ENCODE data around the gene MS4A15. TPM values are rescaled to one million over a fixed set of nuclear protein-coding genes. Genes with fewer than 3 reads are reported as not detected.

MS4A15 gene
- total and polyA plus RNA-seq, 9 of the 15 experiments (the other 6 are each of a cell fraction or from before 2014, with no cell fraction given), result not detected

DNA sequence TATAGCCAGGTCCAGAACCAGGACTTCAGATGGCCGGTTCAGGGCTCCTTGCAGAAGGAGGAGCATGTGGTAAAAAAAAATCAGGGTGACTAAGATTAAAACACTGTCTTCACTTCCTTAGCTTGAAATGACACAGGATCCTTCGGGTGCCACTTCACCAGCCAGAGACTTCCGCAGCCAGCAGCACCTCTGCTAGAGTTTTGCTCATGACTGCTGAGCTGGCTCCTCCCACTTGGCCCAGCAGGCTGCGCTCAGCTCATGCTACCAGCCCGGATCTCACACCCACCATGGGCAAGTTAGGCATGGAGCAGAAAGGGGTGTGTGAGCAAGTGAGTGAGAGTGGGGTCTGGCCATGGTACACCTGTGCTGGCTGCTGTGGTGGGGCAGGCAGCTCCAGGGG is 38.7 kb upstream of the MS4A15 start (continued):
- TF ChIP-seq, protein P1, sequence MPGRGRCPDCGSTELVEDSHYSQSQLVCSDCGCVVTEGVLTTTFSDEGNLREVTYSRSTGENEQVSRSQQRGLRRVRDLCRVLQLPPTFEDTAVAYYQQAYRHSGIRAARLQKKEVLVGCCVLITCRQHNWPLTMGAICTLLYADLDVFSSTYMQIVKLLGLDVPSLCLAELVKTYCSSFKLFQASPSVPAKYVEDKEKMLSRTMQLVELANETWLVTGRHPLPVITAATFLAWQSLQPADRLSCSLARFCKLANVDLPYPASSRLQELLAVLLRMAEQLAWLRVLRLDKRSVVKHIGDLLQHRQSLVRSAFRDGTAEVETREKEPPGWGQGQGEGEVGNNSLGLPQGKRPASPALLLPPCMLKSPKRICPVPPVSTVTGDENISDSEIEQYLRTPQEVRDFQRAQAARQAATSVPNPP (IDR thresholded peaks at IDR 0.05; ENCODE audit: borderline replicate concordance, insufficient read depth, insufficient read length), result no peak
- no peak for TF ChIP-seq ZNF766 (CRISPR knock-in tag; conservative IDR thresholded peaks at IDR 0.05)
- TF ChIP-seq GTF2B (IDR thresholded peaks at IDR 0.05; ENCODE audit: extremely low read depth, insufficient read length), result no peak
- TF ChIP-seq HDAC1 (IDR thresholded peaks at IDR 0.05), result no peak
- TF ChIP-seq, protein P2, sequence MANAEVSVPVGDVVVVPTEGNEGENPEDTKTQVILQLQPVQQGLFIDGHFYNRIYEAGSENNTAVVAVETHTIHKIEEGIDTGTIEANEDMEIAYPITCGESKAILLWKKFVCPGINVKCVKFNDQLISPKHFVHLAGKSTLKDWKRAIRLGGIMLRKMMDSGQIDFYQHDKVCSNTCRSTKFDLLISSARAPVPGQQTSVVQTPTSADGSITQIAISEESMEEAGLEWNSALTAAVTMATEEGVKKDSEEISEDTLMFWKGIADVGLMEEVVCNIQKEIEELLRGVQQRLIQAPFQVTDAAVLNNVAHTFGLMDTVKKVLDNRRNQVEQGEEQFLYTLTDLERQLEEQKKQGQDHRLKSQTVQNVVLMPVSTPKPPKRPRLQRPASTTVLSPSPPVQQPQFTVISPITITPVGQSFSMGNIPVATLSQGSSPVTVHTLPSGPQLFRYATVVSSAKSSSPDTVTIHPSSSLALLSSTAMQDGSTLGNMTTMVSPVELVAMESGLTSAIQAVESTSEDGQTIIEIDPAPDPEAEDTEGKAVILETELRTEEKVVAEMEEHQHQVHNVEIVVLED (CRISPR knock-in tag; IDR thresholded peaks at IDR 0.05), result no peak
- TF ChIP-seq SNIP1 (IDR thresholded peaks at IDR 0.05; ENCODE audit: low read depth), result no peak
- no peak for TF ChIP-seq CAMTA2 (CRISPR knock-in tag; conservative IDR thresholded peaks at IDR 0.05)
- no peak for TF ChIP-seq KAT8 (IDR thresholded peaks at IDR 0.05; ENCODE audit: low read depth)
- no peak for TF ChIP-seq RBM34 (IDR thresholded peaks at IDR 0.05; ENCODE audit: borderline replicate concordance, insufficient read depth, low read length)
- no peak for TF ChIP-seq ILK (tag; IDR thresholded peaks at IDR 0.05; ENCODE audit: borderline replicate concordance, low read depth)
- no peak for TF ChIP-seq KLF6 (CRISPR knock-in tag; IDR thresholded peaks at IDR 0.05; ENCODE audit: borderline replicate concordance)

All from K562 (cell line).